ENCODE results near the gene C12orf76.

C12orf76 gene

GRCh38 chr12:110028323-110028722 is 20.0 kb downstream of the C12orf76 start (continued):
- TF ChIP-seq ZNF571 (tag by site-specific recombination; IDR thresholded peaks at IDR 0.05), result no peak
- TF ChIP-seq ZFHX2 (tag by site-specific recombination; conservative IDR thresholded peaks at IDR 0.05), result no peak

GRCh38 chr12:110024051-110024450 is 24.3 kb downstream of the C12orf76 start:
- Histone ChIP-seq H3K27ac (ENCODE audit: extremely low read depth, low read depth, low read length) (no peak overlapping the region), H3K36me3 (ENCODE audit: control insufficient read depth in 2 of 2, insufficient read depth in 1 of 2, low read length in 2 of 2) (peaks cover 14 to 77% of the 10 kb centered on the region in 2 experiments), H3K4me1 (ENCODE audit: control insufficient read depth, insufficient read depth, low read length) (peaks cover 2% of the 10 kb centered on the region; the same call in 1 of the 2 replicates), H3K9me3 (ENCODE audit: control insufficient read depth, insufficient read depth, low read depth, low read length) (no peaks in the 10 kb centered on the region), H3K4me3 (ENCODE audit: low read depth, low read length) (no peak overlapping the region)
- ChIA-PET POLR2A (interaction anchor here (1.6 kb wide), 1 partner anchor 25 kb away, joined by 8 read pairs; the partner anchor contains the start of gene ANKRD13A), CTCF (interaction anchor here (0.6 to 1.7 kb wide), 7 partner anchors 8 to 173 kb away, joined by 3 to 7 read pairs (median 3); no protein-coding TSS in a partner anchor)
- TF ChIP-seq ZNF664 (tag by site-specific recombination; IDR thresholded peaks at IDR 0.05) (no peak), ZNF76 (tag by site-specific recombination; IDR thresholded peaks at IDR 0.05; ENCODE audit: borderline replicate concordance, low read depth) (no peak), ZSCAN23 (tag by site-specific recombination; IDR thresholded peaks at IDR 0.05) (no peak), ZNF624 (tag by site-specific recombination; IDR thresholded peaks at IDR 0.05) (no peak), ZFP69B (tag by site-specific recombination; IDR thresholded peaks at IDR 0.05) (no peak), FEZF1 (tag by site-specific recombination; IDR thresholded peaks at IDR 0.05) (no peak), GLI2 (tag by site-specific recombination; IDR thresholded peaks at IDR 0.05; ENCODE audit: borderline replicate concordance, low read depth) (no peak), ZNF10 (tag by site-specific recombination; IDR thresholded peaks at IDR 0.05) (no peak), EGR2 (tag by site-specific recombination; IDR thresholded peaks at IDR 0.05; ENCODE audit: low read depth) (no peak), ZNF335 (tag by site-specific recombination; conservative IDR thresholded peaks at IDR 0.05) (no peak), ZNF843 (tag by site-specific recombination; IDR thresholded peaks at IDR 0.05) (no peak), ZNF600 (tag by site-specific recombination; IDR thresholded peaks at IDR 0.05) (no peak), SP7 (tag by site-specific recombination; IDR thresholded peaks at IDR 0.05) (no peak), ZBTB20 (tag by site-specific recombination; IDR thresholded peaks at IDR 0.05) (no peak)

- Histone ChIP-seq H3K9me3 (ENCODE audit: control insufficient read depth, insufficient read depth, low read depth, low read length) (no peaks in the 10 kb centered on the region), H3K4me3 (ENCODE audit: low read depth, low read length) (no peak overlapping the region), H3K4me1 (ENCODE audit: control insufficient read depth, insufficient read depth, low read length) (peaks cover 2% of the 10 kb centered on the region; the same call in 1 of the 2 replicates), H3K36me3 (ENCODE audit: control insufficient read depth in 2 of 2, insufficient read depth in 1 of 2, low read length in 2 of 2) (peaks cover 9 to 79% of the 10 kb centered on the region in 2 experiments), H3K27ac (ENCODE audit: extremely low read depth, low read depth, low read length) (no peak overlapping the region)
- ChIA-PET CTCF (interaction anchor here (0.6 to 0.7 kb wide), 3 partner anchors 15 to 172 kb away, joined by 3 read pairs; partner anchors contain the start of gene ANKRD13A), POLR2A (interaction anchor here (1.6 kb wide), 1 partner anchor 24 kb away, joined by 8 read pairs; the partner anchor contains the start of gene ANKRD13A)
- TF ChIP-seq BCL6B (tag by site-specific recombination; IDR thresholded peaks at IDR 0.05) (0 out of 2 replicates have a peak, but pooled peaks have one; percentile 34), ZNF626 (tag by site-specific recombination; IDR thresholded peaks at IDR 0.05) (no peak)
Observed at GRCh38 chr12:110023059-110023980, 25.0 kb downstream of the C12orf76 start.

GRCh38 chr12:110020956-110021355 is 27.4 kb downstream of the C12orf76 start:
- Histone ChIP-seq H3K4me3 (ENCODE audit: low read depth, low read length) (no peak overlapping the region), H3K36me3 (ENCODE audit: control insufficient read depth in 2 of 2, insufficient read depth in 1 of 2, low read length in 2 of 2) (peaks cover 20 to 81% of the 10 kb centered on the region in 2 experiments), H3K27ac (ENCODE audit: extremely low read depth, low read depth, low read length) (no peak overlapping the region), H3K4me1 (ENCODE audit: control insufficient read depth, insufficient read depth, low read length) (peaks cover 2% of the 10 kb centered on the region; the same call in 1 of the 2 replicates), H3K9me3 (ENCODE audit: control insufficient read depth, insufficient read depth, low read depth, low read length) (no peaks in the 10 kb centered on the region)
- no peak for TF ChIP-seq ZNF843 (tag by site-specific recombination; IDR thresholded peaks at IDR 0.05)
- ChIA-PET CTCF (no interaction called here), POLR2A (no interaction called here)
